Peyer's patch (tissue), 4 donors: ENCODE measurements around the gene ATP6V1F. TPM values are rescaled to one million over a fixed set of nuclear protein-coding genes. Genes with fewer than 3 reads are reported as not detected.

ENCODE experiments used
- DNase-seq, 3 donors: peaks; one replicate each; pipeline ENCODE4 v3.0.0-alpha.2; 2017 to 2019
- H3K27ac ChIP-seq, 4 donors: fragments of 200-600 bp; sonication (generic); one replicate each; pipeline ENCODE4 v1.5.1; 2016 to 2019
- H3K27me3 ChIP-seq, 2 donors: fragments of 200-600 bp; sonication (generic); one replicate each; pipeline ENCODE4 v1.5.1; 2019
- H3K36me3 ChIP-seq, 3 donors: fragments of 200-600 bp; sonication (generic); one replicate each; pipeline ENCODE4 v1.5.1; 2016 to 2019
- H3K4me1 ChIP-seq, 4 donors: fragments of 200-600 bp; sonication (generic); one replicate each; pipeline ENCODE4 v1.5.1; 2016 to 2019
- H3K4me3 ChIP-seq, 4 donors: fragments of 200-600 bp; sonication (generic); 1 replicate in 3 of 4; 2 replicates in 1 of 4; pipeline ENCODE4 v1.5.1; 2016 to 2019; ENCODE audit warnings: mild to moderate bottlenecking in 1 of 4
- H3K9me3 ChIP-seq, 4 donors: fragments of 200-600 bp; sonication (generic); one replicate each; pipeline ENCODE4 v1.5.1; 2016 to 2019; ENCODE audit warnings: mild to moderate bottlenecking in 1 of 4
- CTCF ChIP-seq, 6 experiments: fragments of 450-650 bp in 4 of 6; fragments of 200-600 bp in 2 of 6; sonication (generic) in 1 of 6; IDR thresholded peaks; one replicate each; pipeline ENCODE4 v1.5.1; 2017 to 2019; ENCODE audit warnings: antibody characterized with exemption in 6 of 6, mild to moderate bottlenecking in 3 of 6, moderate library complexity in 1 of 6
- POLR2A ChIP-seq, 2 donors: fragments of 450-650 bp; IDR thresholded peaks; one replicate each; pipeline ENCODE4 v1.5.1; 2017; ENCODE audit warnings: antibody characterized with exemption in 2 of 2, mild to moderate bottlenecking in 2 of 2, moderate library complexity in 2 of 2
- total RNA-seq, 4 donors: library from RNA; depleted of rRNA; stranded (reverse); fragments of >200 nt; gene quantifications; one replicate each; pipeline ENCODE4 v1.1.0, GENCODE V29; 2016

The ATP6V1F gene
- total RNA-seq, 4 donors from 2014 or later: 71.3 to 88.3 (median 84.6) TPM

- Histone ChIP-seq H3K27me3 (no peaks in the 10 kb centered on the region), H3K4me1 (peaks cover 0 to 37% (median 3%) of the 10 kb centered on the region in 4 donors), H3K9me3 (no peaks in the 10 kb centered on the region), H3K27ac (no peak overlapping the region), H3K36me3 (no peaks in the 10 kb centered on the region), H3K4me3 (no peak overlapping the region)
- peak in 1 of 3 donors; percentile 16 for DNase-seq
- TF ChIP-seq CTCF (IDR thresholded peaks at IDR 0.05) (no peak), POLR2A (IDR thresholded peaks at IDR 0.05) (no peak)
Measured at GRCh38 chr7:128879461-128879938, 16.8 kb downstream of the ATP6V1F start.

GRCh38 chr7:128879939-128880746 is 17.5 kb downstream of the ATP6V1F start:
- H3K36me3 ChIP-seq: no peaks in the 10 kb centered on the region
- peak in 2 of 3 donors; percentile 73 to 81 for DNase-seq
- no peak overlapping the region for H3K4me3 ChIP-seq
- H3K9me3 ChIP-seq: no peaks in the 10 kb centered on the region
- TF ChIP-seq CTCF (IDR thresholded peaks at IDR 0.05) (peak in 4 of 6 experiments; percentile 57 to 87 (median 84)), POLR2A (IDR thresholded peaks at IDR 0.05) (no peak)
- no peak overlapping the region for H3K27ac ChIP-seq
- no peaks in the 10 kb centered on the region for H3K27me3 ChIP-seq
- peaks cover 0 to 34% (median 3%) of the 10 kb centered on the region in 4 donors for H3K4me1 ChIP-seq

- Histone ChIP-seq H3K4me1 (peaks cover 0 to 27% (median 3%) of the 10 kb centered on the region in 4 donors), H3K36me3 (no peaks in the 10 kb centered on the region), H3K27me3 (no peaks in the 10 kb centered on the region), H3K9me3 (no peaks in the 10 kb centered on the region), H3K27ac (no peak overlapping the region), H3K4me3 (no peak overlapping the region)
- no peak for DNase-seq
- TF ChIP-seq POLR2A (IDR thresholded peaks at IDR 0.05) (no peak), CTCF (IDR thresholded peaks at IDR 0.05) (no peak)
Measured at GRCh38 chr7:128880791-128881457, 18.3 kb downstream of the ATP6V1F start.

GRCh38 chr7:128881458-128882125 is 18.9 kb downstream of the ATP6V1F start:
- no peak overlapping the region for H3K4me3 ChIP-seq
- TF ChIP-seq CTCF (IDR thresholded peaks at IDR 0.05) (no peak), POLR2A (IDR thresholded peaks at IDR 0.05) (no peak)
- no peak for DNase-seq

GRCh38 chr7:128882134-128882533 is 19.5 kb downstream of the ATP6V1F start:
- Histone ChIP-seq H3K9me3 (no peaks in the 10 kb centered on the region), H3K36me3 (no peaks in the 10 kb centered on the region), H3K4me1 (peaks cover 0 to 16% (median 2%) of the 10 kb centered on the region in 4 donors), H3K27ac (no peak overlapping the region), H3K4me3 (no peak overlapping the region), H3K27me3 (no peaks in the 10 kb centered on the region)
- TF ChIP-seq POLR2A (IDR thresholded peaks at IDR 0.05) (no peak), CTCF (IDR thresholded peaks at IDR 0.05) (no peak)
- DNase-seq: no peak

More at GRCh38 chr7:128881458-128882125, 18.9 kb downstream of the ATP6V1F start:
- Histone ChIP-seq H3K27me3 (no peaks in the 10 kb centered on the region), H3K4me1 (peaks cover 0 to 22% (median 3%) of the 10 kb centered on the region in 4 donors), H3K9me3 (no peaks in the 10 kb centered on the region), H3K27ac (no peak overlapping the region), H3K36me3 (no peaks in the 10 kb centered on the region)
